H1 (cell line): ENCODE results near the gene THAP11. TPM values are rescaled to one million over a fixed set of nuclear protein-coding genes. Genes with fewer than 3 reads are reported as not detected.

Source experiments
- EZH2 ChIP-seq: fragments of 200-600 bp; sonication (generic); IDR thresholded peaks from 2 replicates; pipeline ENCODE4 v1.7.1; 2012; ENCODE audit warnings: low read depth, mild to moderate bottlenecking, moderate library complexity, low read length, inconsistent platforms; ENCODE audit not compliant: severe bottlenecking
- NANOG ChIP-seq: IDR thresholded peaks from 2 replicates; pipeline ENCODE4 v1.6.1; 2011; ENCODE audit warnings: low read length, low read depth, mild to moderate bottlenecking, inconsistent platforms; ENCODE audit not compliant: insufficient read depth, poor library complexity, severe bottlenecking
- polyA plus RNA-seq, 7 experiments: library from polyadenylated mRNA; depleted of rRNA in 3 of 7; stranded (reverse) in 5 of 7; unstranded in 2 of 7; fragments of >200 nt in 5 of 7; fragments of 200-250 nt in 2 of 7; gene quantifications; 1 replicate in 5 of 7; 2 replicates in 1 of 7; 4 replicates in 1 of 7; pipeline versions ENCODE4 v1.2.1 to v1.2.3, GENCODE V29; 2011 to 2013; ENCODE audit warnings: missing spikeins in 2 of 7, mixed read lengths in 2 of 7
- total RNA-seq: library from RNA; stranded (reverse); fragmentation: NEBNext Ultra II Directional; extraction: Animal tissue kit (Norgen Biotek cat#: 25700); gene quantifications from 2 replicates; pipeline ENCODE4 v1.2.1, GENCODE V29; 2021

The THAP11 gene
- total and polyA plus RNA-seq, 2 of the 8 experiments (the other 6 are each of a cell fraction or from before 2014, with no cell fraction given): 50.8 to 54.8 TPM

DNA sequence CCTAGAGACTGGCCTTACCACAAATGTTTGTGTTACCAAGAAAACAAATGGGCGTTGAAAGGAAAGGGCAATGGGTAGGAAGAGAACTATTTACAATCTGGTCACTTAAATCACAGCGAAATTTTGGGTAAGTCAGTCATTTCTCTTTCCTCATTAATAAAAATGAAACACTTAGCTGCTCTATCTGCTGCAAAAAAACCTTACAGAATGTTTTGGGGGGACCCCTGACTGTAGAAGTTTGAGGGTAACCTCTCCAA lies 3.9 kb downstream of the THAP11 start (continued):
- TF ChIP-seq NANOG: no peak
- TF ChIP-seq EZH2: no peak
